Fibroblast of lung (primary cell): Measurements from ENCODE around the gene LATS2. TPM values are rescaled to one million over a fixed set of nuclear protein-coding genes. Genes with fewer than 3 reads are reported as not detected.

ENCODE experiments used
- DNase-seq, 2 donors: peaks; one replicate each; pipeline versions ENCODE4 v3.0.0 to v3.0.0-alpha.2; 2010; ENCODE audit warnings: low read depth in 2 of 2
- H2AFZ ChIP-seq: 2 replicates; pipeline ENCODE4 v1.5.1; 2012; ENCODE audit warnings: low read length, control low read depth, inconsistent platforms
- H3K27ac ChIP-seq: 2 replicates; pipeline ENCODE4 v1.5.1; 2011; ENCODE audit warnings: low read length, control low read depth; ENCODE audit not compliant: insufficient read depth
- H3K27me3 ChIP-seq: 2 replicates; pipeline ENCODE4 v1.5.1; 2011; ENCODE audit warnings: mild to moderate bottlenecking, low read length; ENCODE audit not compliant: control insufficient read depth, insufficient read depth
- H3K36me3 ChIP-seq: 2 replicates; pipeline ENCODE4 v1.5.1; 2011; ENCODE audit warnings: low read length; ENCODE audit not compliant: control insufficient read depth, insufficient read depth
- H3K4me1 ChIP-seq: 2 replicates; pipeline ENCODE4 v1.5.1; 2011; ENCODE audit warnings: low read length; ENCODE audit not compliant: control insufficient read depth, insufficient read depth; ENCODE audit errors: extremely low read depth
- H3K4me2 ChIP-seq: 2 replicates; pipeline ENCODE4 v1.5.1; 2011; ENCODE audit warnings: low read length, control low read depth; ENCODE audit not compliant: insufficient read depth; ENCODE audit errors: extremely low read depth
- H3K4me3 ChIP-seq, 4 experiments: fragments of 200-600 bp in 1 of 4; sonication (generic) in 1 of 4; replicated peaks in 1 of 4; 2 replicates each; pipeline ENCODE4 v1.5.1; 2011 to 2016; ENCODE audit warnings: low read length in 4 of 4, low read depth in 3 of 4, mild to moderate bottlenecking in 3 of 4, control low read depth in 2 of 4, inconsistent platforms in 1 of 4, mixed read lengths in 1 of 4; ENCODE audit not compliant: insufficient read depth in 1 of 4; ENCODE audit errors: control extremely low read depth in 1 of 4
- H3K79me2 ChIP-seq: 2 replicates; pipeline ENCODE4 v1.5.1; 2012; ENCODE audit warnings: mild to moderate bottlenecking, low read length, inconsistent platforms; ENCODE audit not compliant: control insufficient read depth, insufficient read depth
- H3K9ac ChIP-seq: 2 replicates; pipeline ENCODE4 v1.5.1; 2011; ENCODE audit warnings: mild to moderate bottlenecking, low read length, control low read depth; ENCODE audit not compliant: insufficient read depth
- H3K9me3 ChIP-seq: 2 replicates; pipeline ENCODE4 v1.5.1; 2012; ENCODE audit warnings: low read depth, low read length; ENCODE audit not compliant: control insufficient read depth, insufficient read depth
- H4K20me1 ChIP-seq: 2 replicates; pipeline ENCODE4 v1.5.1; 2011; ENCODE audit warnings: low read length; ENCODE audit not compliant: control insufficient read depth, insufficient read depth; ENCODE audit errors: extremely low read depth
- EZH2 ChIP-seq: IDR thresholded peaks from 2 replicates; pipeline ENCODE4 v1.5.1; 2012; ENCODE audit warnings: low read length, control low read depth, mild to moderate bottlenecking; ENCODE audit errors: missing control alignments
- polyA plus RNA-seq, 2 donors: library from polyadenylated mRNA; depleted of rRNA in 1 of 2; stranded (reverse) in 1 of 2; unstranded in 1 of 2; fragments of >200 nt; gene quantifications; 2 replicates each; pipeline ENCODE4 v1.2.1, GENCODE V29; 2011 to 2012; ENCODE audit warnings: missing spikeins in 1 of 2
- total RNA-seq: library from RNA; depleted of rRNA; stranded (reverse); fragments of >200 nt; gene quantifications from 2 replicates; pipeline ENCODE4 v1.2.1, GENCODE V29; 2014
- TF ChIP-seq, protein P1 (sequence below), 2 donors: IDR thresholded peaks in 1 of 2; conservative IDR thresholded peaks in 1 of 2; 1 replicate in 1 of 2; 2 replicates in 1 of 2; pipeline ENCODE4 v1.5.1; 2011 to 2012; ENCODE audit warnings: low read length in 2 of 2, control low read depth in 1 of 2, inconsistent platforms in 1 of 2, low read depth in 1 of 2, mild to moderate bottlenecking in 1 of 2

LATS2 gene
- total and polyA plus RNA-seq, 2 donors (not counting 1 experiment from before 2014, with no cell fraction given), result 16.2 to 32.0 TPM

DNA sequence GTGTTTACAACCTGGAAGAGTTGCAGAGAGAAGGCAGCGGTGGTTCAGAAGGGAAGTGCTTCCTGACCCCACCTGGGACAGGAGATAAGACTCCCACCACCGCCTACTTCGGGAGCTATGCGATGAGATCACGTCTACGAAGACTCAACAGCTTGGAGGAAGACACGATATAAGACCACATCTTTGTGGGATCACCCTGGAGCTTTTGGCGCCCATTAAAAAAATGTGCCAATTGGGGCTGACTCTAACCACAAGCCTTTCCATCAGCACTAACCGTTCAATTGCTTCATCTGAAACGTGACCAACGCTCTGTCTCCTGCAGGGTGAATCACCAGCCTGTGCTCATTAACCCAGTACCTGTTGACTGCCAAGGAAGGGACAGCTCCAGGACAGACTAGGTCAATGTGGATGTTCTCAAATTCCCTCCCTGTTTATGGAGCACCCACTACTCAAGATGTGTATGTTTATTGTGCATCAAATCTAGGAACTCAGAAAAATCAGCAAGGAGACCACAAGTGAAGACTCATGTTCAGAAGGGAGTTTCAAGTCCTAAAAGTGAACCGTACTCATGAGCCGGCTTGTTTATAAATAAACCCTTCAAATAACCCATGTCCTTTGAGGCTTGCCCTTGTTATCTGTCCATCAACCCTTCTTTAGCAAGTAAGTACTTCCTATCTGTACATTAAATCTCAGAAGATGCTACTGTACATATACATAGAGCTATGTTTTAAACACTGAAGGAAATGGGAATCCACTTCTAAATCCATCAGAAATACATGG is 67.5 kb downstream of the LATS2 start:
- no peak overlapping the region for H3K27ac ChIP-seq

GRCh38 chr13:20993211-20993610 is 68.2 kb downstream of the LATS2 start:
- Histone ChIP-seq H3K36me3 (peaks cover 23% of the 10 kb centered on the region), H4K20me1 (peaks cover 3% of the 10 kb centered on the region)

More for the DNA sequence above, 67.5 kb downstream of the LATS2 start:
- H3K9ac ChIP-seq, result no peak overlapping the region
- H3K36me3 ChIP-seq, result peaks cover 21% of the 10 kb centered on the region
- H4K20me1 ChIP-seq, result peaks cover 3% of the 10 kb centered on the region
- no peaks in the 10 kb centered on the region for H3K9me3 ChIP-seq
- peak; percentile 66 to 96 for DNase-seq
- no peaks in the 10 kb centered on the region for H3K27me3 ChIP-seq
- H2AFZ ChIP-seq, result no peak overlapping the region
- no peak overlapping the region for H3K4me3 ChIP-seq
- TF ChIP-seq, protein P1, sequence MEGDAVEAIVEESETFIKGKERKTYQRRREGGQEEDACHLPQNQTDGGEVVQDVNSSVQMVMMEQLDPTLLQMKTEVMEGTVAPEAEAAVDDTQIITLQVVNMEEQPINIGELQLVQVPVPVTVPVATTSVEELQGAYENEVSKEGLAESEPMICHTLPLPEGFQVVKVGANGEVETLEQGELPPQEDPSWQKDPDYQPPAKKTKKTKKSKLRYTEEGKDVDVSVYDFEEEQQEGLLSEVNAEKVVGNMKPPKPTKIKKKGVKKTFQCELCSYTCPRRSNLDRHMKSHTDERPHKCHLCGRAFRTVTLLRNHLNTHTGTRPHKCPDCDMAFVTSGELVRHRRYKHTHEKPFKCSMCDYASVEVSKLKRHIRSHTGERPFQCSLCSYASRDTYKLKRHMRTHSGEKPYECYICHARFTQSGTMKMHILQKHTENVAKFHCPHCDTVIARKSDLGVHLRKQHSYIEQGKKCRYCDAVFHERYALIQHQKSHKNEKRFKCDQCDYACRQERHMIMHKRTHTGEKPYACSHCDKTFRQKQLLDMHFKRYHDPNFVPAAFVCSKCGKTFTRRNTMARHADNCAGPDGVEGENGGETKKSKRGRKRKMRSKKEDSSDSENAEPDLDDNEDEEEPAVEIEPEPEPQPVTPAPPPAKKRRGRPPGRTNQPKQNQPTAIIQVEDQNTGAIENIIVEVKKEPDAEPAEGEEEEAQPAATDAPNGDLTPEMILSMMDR (conservative IDR thresholded peaks at IDR 0.05 in 1 of 2, IDR thresholded peaks at IDR 0.05 in 1 of 2; ENCODE audit: low read depth in 1 of 2, low read length in 2 of 2), result no peak
- TF ChIP-seq EZH2, result no peak
- peaks cover 62% of the 10 kb centered on the region for H3K79me2 ChIP-seq
- H3K4me1 ChIP-seq, result peaks cover 20% of the 10 kb centered on the region
- no peak overlapping the region for H3K4me2 ChIP-seq

DNA sequence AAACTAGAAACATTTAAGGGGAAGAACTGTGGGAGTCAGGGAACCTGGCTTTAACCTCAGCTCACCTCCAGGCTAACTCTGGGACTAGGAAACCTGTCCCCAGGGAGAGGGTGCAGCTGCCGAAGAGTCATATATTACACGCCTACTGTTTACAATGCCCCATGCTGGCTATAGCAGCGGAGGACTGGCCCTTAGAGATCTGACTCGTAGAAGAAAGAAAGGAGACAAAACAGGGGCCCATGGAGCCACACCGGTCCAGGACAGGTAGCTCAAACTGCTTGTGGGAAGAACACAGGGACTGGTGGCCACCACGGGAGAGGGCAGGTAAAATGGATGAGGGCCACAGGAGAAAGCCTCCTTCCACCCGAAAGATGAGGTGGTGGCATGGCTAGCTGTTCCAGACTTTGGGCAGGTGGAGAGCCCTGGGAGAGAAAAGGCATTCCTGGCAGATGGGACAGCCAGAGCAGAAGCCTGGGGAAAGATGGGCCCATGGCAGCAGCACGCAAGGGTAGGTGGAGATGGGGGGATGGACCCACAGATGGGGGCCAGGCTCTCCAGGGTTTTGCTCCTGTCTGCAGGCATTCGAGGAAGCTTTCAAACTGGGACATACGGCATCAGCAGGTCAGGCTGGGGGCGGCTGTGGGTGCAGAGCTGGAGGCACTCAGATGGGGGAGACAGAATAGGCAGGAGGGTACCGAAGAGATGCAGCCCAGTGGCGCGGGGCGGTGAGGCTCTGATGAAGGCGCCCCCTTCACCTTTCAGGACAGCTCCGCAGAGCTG is 69.5 kb downstream of the LATS2 start:
- Histone ChIP-seq H3K4me1 (peaks cover 4% of the 10 kb centered on the region), H4K20me1 (peaks cover 3% of the 10 kb centered on the region), H3K9ac (no peak overlapping the region), H3K36me3 (peaks cover 26% of the 10 kb centered on the region), H3K79me2 (peaks cover 61% of the 10 kb centered on the region), H3K4me3 (no peak overlapping the region), H2AFZ (no peak overlapping the region), H3K27ac (no peak overlapping the region), H3K4me2 (no peak overlapping the region), H3K27me3 (no peaks in the 10 kb centered on the region), H3K9me3 (no peaks in the 10 kb centered on the region)
- TF ChIP-seq EZH2, result no peak
- TF ChIP-seq, protein P1 (conservative IDR thresholded peaks at IDR 0.05 in 1 of 2, IDR thresholded peaks at IDR 0.05 in 1 of 2; ENCODE audit: low read depth in 1 of 2, low read length in 2 of 2), result no peak
- no peak for DNase-seq

More at GRCh38 chr13:20993211-20993610, 68.2 kb downstream of the LATS2 start:
- TF ChIP-seq EZH2, result no peak
- TF ChIP-seq, protein P1 (conservative IDR thresholded peaks at IDR 0.05 in 1 of 2, IDR thresholded peaks at IDR 0.05 in 1 of 2; ENCODE audit: low read depth in 1 of 2, low read length in 2 of 2), result no peak
- peaks cover 14% of the 10 kb centered on the region for H3K4me1 ChIP-seq
- no peak overlapping the region for H3K9ac ChIP-seq
- H2AFZ ChIP-seq, result no peak overlapping the region
- no peak overlapping the region for H3K27ac ChIP-seq
- H3K4me3 ChIP-seq, result no peak overlapping the region
- no peak for DNase-seq
- H3K27me3 ChIP-seq, result no peaks in the 10 kb centered on the region
- no peaks in the 10 kb centered on the region for H3K9me3 ChIP-seq
- no peak overlapping the region for H3K4me2 ChIP-seq
- H3K79me2 ChIP-seq, result peaks cover 59% of the 10 kb centered on the region
